ENCODE data around the gene TNK2. TPM values are rescaled to one million over a fixed set of nuclear protein-coding genes. Genes with fewer than 3 reads are reported as not detected.

Gene TNK2
- total and polyA plus RNA-seq, 2 of the 8 experiments (the other 6 are each of a cell fraction or from before 2014, with no cell fraction given): 10.4 to 33.9 TPM

DNA sequence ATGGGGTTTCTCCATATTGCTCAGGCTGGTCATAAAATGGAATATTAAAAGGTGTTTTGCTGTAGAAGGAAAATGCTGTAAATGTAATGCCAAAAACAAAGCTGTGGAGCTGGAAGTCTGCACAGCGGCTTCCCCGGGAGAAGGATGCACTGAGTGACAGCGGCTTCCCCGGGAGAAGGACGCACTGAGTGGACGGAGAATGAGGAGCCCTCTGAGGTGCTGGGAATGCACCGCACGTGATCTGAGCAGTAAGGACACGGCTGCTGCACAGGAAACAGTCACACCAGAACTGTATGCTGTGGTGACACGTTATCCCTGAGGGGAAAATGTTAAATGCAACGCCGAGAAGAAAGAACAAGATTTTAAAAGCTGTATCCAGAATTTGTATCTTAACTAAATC is 24.6 kb downstream of the TNK2 start:
- Histone ChIP-seq H3K4me3 (ENCODE audit: extremely low read depth in 1 of 4, insufficient read depth in 2 of 4, low read depth in 3 of 4, low read length in 4 of 4) (no peak overlapping the region), H4K20me1 (replicated peaks in 1 of 2; ENCODE audit: control insufficient read depth in 1 of 2, insufficient read depth in 2 of 2, low read length in 2 of 2) (peaks cover 3 to 9% of the 10 kb centered on the region in 2 experiments), H2BK120ac (replicated peaks; ENCODE audit: low read depth, low read length) (no peak overlapping the region), H2BK20ac (ENCODE audit: low read length) (no peak overlapping the region), H2AK5ac (ENCODE audit: low read depth, low read length) (no peak overlapping the region), H4K91ac (replicated peaks; ENCODE audit: insufficient read length, low read length) (no peak overlapping the region), H3K4me2 (ENCODE audit: insufficient read depth in 1 of 2, low read depth in 2 of 2, low read length in 2 of 2) (no peak overlapping the region), H3K79me2 (ENCODE audit: control insufficient read depth in 1 of 2, insufficient read depth in 2 of 2, low read length in 2 of 2) (no peaks in the 10 kb centered on the region), H3K23ac (ENCODE audit: insufficient read length) (no peak overlapping the region), H3K18ac (ENCODE audit: extremely low read depth, low read length) (no peak overlapping the region), H3K27ac (ENCODE audit: low read depth, low read length) (no peak overlapping the region), H3K36me3 (ENCODE audit: control insufficient read depth in 2 of 4, insufficient read depth in 4 of 4, low read length in 3 of 4) (peaks cover 0 to 7% (median 0%) of the 10 kb centered on the region in 4 experiments; a peak in 4 of 8 replicates), H2BK12ac (ENCODE audit: low read depth, low read length) (no peak overlapping the region), H3K4ac (replicated peaks; ENCODE audit: insufficient read length, low read depth, low read length) (no peak overlapping the region), H2BK15ac (ENCODE audit: low read length) (no peak overlapping the region), H2AFZ (ENCODE audit: low read length) (no peak overlapping the region), H4K8ac (ENCODE audit: extremely low read depth, insufficient read depth, low read length) (no peak overlapping the region), H3K9me3 (ENCODE audit: insufficient read depth in 2 of 2, low read depth in 1 of 2, low read length in 1 of 2) (no peaks in the 10 kb centered on the region; a peak in 1 of 4 replicates), H3K4me1 (replicated peaks in 1 of 4; ENCODE audit: control insufficient read depth in 3 of 4, insufficient read depth in 4 of 4, low read length in 3 of 4) (peaks cover 0 to 10% (median 4%) of the 10 kb centered on the region in 4 experiments; a peak in 4 of 7 replicates), H3K27me3 (replicated peaks in 1 of 4; ENCODE audit: control insufficient read depth in 3 of 4, extremely low read depth in 1 of 4, insufficient read depth in 3 of 4, low read length in 3 of 4) (no peaks in the 10 kb centered on the region), H3K23me2 (ENCODE audit: low read depth, low read length) (no peaks in the 10 kb centered on the region), H3K56ac (replicated peaks; ENCODE audit: insufficient read length, low read depth, low read length) (no peak overlapping the region), H4K5ac (ENCODE audit: insufficient read length, low read depth, low read length) (no peak overlapping the region), H2BK5ac (ENCODE audit: low read depth, low read length) (no peak overlapping the region), H3K79me1 (ENCODE audit: low read depth, low read length) (peaks cover 5% of the 10 kb centered on the region), H3K14ac (ENCODE audit: insufficient read length) (no peak overlapping the region), H3K9ac (replicated peaks in 1 of 4; ENCODE audit: extremely low read depth in 1 of 4, low read depth in 3 of 4, low read length in 3 of 4) (no peak overlapping the region)
- CTCF ChIA-PET (ENCODE audit: partially characterized antibody): interaction anchor here (2.0 to 23.1 kb wide), 3 partner anchors 11 to 27 kb away, joined by 6 to 499 read pairs (median 46); no protein-coding TSS in a partner anchor
- POLR2A ChIA-PET (ENCODE audit: partially characterized antibody): interaction anchor here (1.1 kb wide), 1 partner anchor 11 kb away, joined by 4 read pairs; no protein-coding TSS in a partner anchor
- FAIRE-seq: no peak
- TF ChIP-seq SP2 (IDR thresholded peaks at IDR 0.05; ENCODE audit: low read length): no peak
- DNase-seq (ENCODE audit: low read depth in 1 of 2, low spot score in 2 of 2): no peak
- 95% methylated on average over 12 of the region's 12 CpGs; no CpG with 5 or more reads in 1 of the 2 experiments for WGBS, 2 experiments (ENCODE audit: extremely low coverage in 1 of 2, insufficient coverage in 1 of 2, insufficient read length in 1 of 2, insufficient replicate concordance in 2 of 2, low coverage in 1 of 2, low lambda C conversion rate in 2 of 2, missing lambda C conversion rate in 1 of 2)
